Measurements from ENCODE around the gene KLHL14.

KLHL14 gene

GRCh38 chr18:32770666-32771168 is 2.1 kb downstream of the KLHL14 start:
- DNase-seq (ENCODE audit: low read depth in 3 of 3, low spot score in 1 of 3), result no peak

DNA sequence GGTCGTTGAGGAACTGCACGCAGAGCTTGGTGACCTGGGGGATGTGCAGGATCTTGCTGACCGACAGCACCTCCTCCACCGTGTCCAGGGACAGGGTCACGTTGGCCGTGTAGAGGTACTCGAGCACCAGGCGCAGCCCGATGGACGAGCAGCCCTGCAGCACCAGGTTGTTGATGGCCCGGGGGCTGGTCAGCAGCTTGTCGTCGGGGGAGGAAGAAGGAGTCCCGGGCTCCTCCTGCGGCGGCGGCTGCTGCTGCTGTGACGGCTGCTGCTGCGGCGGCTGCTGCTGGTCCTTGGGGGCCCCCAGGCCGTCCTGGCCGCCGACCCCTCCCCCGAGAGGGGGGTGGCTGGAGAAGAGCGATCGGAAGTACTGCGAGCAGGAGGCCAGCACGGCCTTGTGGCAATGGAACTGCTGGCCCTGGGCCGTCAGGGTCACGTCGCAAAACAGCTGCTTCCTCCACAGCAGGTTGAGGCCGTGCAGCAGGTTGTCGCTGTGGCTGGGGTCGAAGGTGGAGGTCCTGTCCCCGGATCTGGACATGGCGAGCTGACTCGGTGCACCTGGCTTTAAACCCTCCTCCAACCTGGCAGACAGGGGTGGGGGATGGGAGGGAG is 2.7 kb downstream of the KLHL14 start:
- no peak for DNase-seq (ENCODE audit: low read depth in 3 of 3, low spot score in 1 of 3)

DNA sequence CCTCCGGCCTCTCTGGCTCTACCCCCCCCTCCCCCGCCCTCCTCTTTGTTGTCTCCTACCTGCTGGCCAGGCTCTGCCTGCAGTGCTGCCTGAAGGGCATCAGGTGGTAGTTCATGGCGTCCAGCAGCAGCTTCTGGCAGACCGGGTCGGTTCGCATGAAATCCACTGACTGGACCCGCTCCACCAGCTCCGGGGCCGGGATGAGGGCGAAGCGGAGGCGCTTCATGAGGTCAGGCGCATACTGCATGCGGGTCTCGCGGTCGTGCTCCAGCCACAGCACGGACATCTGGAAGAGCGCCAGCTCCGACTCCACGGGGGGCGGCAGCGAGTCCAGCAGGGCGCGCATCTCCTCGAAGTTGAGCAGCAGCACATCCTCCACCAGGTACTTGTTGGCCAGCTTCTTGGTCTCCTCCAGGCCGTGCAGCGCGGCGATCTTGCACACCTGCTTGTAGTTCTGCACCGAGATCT is 3.2 kb downstream of the KLHL14 start:
- no peak for DNase-seq (ENCODE audit: low read depth in 3 of 3, low spot score in 1 of 3)

GRCh38 chr18:32769071-32769585 is 3.7 kb downstream of the KLHL14 start:
- DNase-seq (ENCODE audit: low read depth in 3 of 3, low spot score in 1 of 3), result no peak

DNA sequence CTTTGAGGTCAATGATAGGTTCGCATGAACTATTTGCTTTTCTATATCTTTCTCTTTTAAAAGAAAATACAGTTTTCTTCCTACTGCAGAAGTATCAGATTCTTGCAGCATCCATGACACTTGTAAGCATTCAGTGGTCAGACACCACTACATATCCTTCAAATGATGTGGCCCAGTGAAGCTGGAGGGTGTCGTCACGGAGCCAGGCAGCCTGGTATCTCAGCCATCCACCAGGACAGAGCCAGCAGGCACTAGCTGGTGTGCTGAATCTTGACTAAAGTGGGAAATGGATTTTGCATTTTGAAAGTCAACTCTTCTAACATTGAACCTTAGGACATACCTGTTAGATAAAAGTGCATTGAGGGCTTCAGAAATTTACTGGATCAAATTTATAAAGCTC is 5.4 kb downstream of the KLHL14 start:
- no peak for DNase-seq (ENCODE audit: low read depth in 3 of 3, low spot score in 1 of 3)

- no peak for DNase-seq (ENCODE audit: low read depth in 3 of 3, low spot score in 1 of 3)
These were observed 8.1 kb downstream of the KLHL14 start for GRCh38 chr18:32764611-32765244.

- DNase-seq (ENCODE audit: low read depth in 3 of 3, low spot score in 1 of 3), result no peak
These were observed 9.5 kb downstream of the KLHL14 start for GRCh38 chr18:32763293-32763692.

DNA sequence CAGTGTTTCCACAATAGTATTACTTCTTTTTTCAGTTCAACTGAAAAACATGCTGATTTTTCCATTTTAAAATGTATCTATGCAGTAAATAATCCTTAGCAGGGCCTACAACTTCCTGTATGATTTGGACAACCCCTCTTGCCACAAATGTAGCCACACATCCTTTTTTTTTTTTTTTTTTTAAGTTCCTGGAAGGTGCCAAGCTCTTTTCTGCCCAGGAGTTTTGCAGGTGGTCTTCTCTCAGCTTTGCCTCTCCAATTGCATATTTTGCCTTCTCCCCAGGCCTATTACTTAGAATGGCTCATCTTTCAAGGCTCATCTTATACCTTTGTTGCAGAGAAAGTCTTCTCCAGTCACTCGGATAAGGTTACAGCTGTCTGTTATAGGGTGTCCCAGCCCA is 11.6 kb downstream of the KLHL14 start:
- no peak for DNase-seq (ENCODE audit: low read depth in 3 of 3, low spot score in 1 of 3)

GRCh38 chr18:32760391-32760790 is 12.4 kb downstream of the KLHL14 start:
- no peak for DNase-seq (ENCODE audit: low read depth in 3 of 3, low spot score in 1 of 3)

- no peak for DNase-seq (ENCODE audit: low read depth in 3 of 3, low spot score in 1 of 3)
These were observed 13.1 kb downstream of the KLHL14 start for GRCh38 chr18:32759611-32760167.

- DNase-seq (ENCODE audit: low read depth in 3 of 3, low spot score in 1 of 3), result no peak
These were observed 18.1 kb downstream of the KLHL14 start for GRCh38 chr18:32754508-32755263.

DNA sequence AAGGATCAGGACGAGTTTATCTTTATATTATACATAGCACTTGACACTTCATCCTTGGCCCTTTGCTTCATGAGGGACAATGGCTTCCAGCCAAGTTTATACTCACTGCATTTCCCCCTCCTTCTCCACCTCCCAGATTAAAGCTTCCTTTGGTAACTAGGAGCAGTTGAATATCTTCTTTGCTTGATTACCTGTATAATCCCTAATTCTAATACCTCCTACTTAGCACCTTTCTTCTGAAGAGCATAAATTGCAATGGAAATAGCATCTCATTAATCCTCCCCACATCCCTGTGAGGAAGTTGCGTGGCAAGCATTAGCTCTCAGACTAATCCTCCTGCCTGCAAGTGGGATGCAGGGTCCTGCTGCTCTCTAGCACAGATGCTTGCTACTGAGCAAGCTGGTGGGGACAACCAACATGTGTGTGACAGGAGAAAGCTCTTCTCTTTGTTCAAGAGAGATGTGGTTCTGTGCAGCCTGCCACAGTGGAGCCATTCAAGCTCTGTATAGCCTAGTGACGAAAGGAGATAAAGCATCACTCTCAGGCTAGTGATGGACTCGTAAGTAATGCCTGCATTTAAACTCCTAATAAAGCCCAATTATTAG is 19.1 kb downstream of the KLHL14 start:
- DNase-seq (ENCODE audit: low read depth in 3 of 3, low spot score in 1 of 3), result no peak

DNA sequence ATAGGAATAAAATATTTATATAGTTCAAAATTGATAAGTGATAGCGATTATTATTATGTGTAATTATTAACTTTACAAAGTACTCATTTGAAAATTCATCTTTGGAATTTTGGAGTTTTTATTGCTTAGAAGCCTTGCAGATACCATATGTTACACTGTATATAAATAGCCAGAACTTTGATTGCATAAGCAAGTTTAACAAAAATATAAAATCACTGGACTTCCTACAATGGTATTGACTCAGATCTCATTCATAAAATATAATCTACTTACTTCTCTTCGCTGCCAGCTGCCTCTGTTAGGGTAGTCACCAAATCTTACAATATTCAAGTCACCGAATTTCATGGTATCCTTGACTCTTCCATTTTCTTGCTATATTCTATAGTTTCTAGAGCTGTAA is 22.5 kb downstream of the KLHL14 start:
- no peak for DNase-seq (ENCODE audit: low read depth in 3 of 3, low spot score in 1 of 3)

- no peak for DNase-seq (ENCODE audit: low read depth in 3 of 3, low spot score in 1 of 3)
These were observed 23.0 kb downstream of the KLHL14 start for GRCh38 chr18:32749809-32750208.

GRCh38 chr18:32742579-32742978 is 30.2 kb downstream of the KLHL14 start:
- DNase-seq (ENCODE audit: low read depth in 3 of 3, low spot score in 1 of 3), result no peak

DNA sequence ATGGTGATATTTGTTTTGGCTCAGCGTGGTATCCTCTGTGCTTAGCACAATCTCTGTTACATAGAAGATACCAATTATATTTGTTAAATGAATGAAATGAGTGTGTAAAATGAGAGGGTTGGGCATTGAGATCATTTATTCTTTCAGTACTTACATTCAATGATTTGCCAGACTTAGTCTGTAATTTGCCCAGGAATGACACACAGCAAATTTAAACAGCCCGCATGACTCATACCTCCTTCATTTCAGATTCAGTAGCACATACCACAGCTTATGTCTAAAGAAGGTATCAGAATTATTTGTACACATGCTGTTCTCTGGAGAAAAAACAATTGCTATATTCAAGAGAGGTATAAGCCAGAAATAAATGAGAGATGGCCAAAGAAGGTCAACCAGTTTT is 37.0 kb downstream of the KLHL14 start:
- DNase-seq (ENCODE audit: low read depth in 3 of 3, low spot score in 1 of 3), result no peak

GRCh38 chr18:32734442-32734841 is 38.4 kb downstream of the KLHL14 start:
- DNase-seq (ENCODE audit: low read depth in 3 of 3, low spot score in 1 of 3), result no peak

DNA sequence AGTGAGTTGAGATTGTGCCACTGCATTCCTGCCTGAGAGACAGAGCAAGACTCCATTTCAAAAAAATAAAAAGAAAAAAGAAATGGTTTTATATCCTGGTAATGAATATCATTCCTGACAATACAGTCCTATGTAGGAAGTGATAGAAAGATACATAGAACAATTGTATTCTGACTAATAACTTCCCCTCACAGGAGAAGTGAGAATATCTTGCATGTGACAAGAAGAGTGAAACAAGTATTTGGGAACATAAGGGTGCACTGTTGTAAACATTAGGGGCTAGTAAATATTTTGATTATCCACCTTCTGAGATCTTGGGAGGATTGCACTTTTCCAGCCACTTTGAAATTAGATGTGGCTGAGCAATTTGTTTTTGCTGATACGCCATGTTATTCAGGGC is 40.7 kb downstream of the KLHL14 start:
- DNase-seq (ENCODE audit: low read depth in 3 of 3, low spot score in 1 of 3), result no peak

DNA sequence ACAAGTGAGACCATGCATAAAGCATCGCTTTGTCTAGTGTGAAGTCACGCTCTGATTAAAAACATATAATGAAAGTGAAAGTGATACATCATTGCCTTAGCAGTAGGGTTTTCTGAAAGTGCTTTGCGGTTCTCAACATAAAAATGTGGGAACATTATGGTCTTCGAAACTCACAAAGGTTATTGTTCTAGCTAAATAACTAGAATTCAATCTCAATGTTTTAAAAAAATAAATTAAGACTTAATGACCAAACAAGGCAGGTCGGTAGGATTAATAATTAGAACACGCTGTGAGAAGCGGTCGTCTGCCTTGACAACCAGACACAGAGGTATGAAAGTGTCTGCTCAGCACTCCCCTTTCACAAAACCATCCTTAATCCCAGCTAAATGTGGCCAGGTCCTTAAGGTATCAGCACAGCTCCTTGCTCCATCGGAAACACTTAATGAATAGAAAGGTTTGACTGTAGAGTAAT is 42.2 kb downstream of the KLHL14 start:
- DNase-seq (ENCODE audit: low read depth in 3 of 3, low spot score in 1 of 3), result no peak

DNA sequence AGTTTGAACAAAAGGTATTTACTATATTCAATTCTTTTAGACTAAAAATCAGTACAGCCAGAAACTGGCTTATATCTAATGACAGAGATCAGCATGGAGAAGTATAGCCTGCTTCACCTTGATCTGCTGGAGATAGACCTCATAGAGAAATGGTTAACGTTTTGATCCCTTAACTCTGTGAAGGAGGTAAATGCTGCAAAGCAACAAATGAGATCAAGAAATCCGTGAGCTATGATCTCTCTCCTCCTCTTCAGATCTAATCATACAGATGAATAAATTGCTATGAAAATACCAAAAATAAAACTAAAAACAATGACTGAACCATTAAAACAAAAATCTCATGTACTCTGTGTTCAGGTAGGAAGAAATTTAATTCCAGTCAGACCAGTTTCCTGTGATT is 42.8 kb downstream of the KLHL14 start:
- no peak for DNase-seq (ENCODE audit: low read depth in 3 of 3, low spot score in 1 of 3)
